ENCODE measurements around the gene TMC4.

Gene TMC4

DNA sequence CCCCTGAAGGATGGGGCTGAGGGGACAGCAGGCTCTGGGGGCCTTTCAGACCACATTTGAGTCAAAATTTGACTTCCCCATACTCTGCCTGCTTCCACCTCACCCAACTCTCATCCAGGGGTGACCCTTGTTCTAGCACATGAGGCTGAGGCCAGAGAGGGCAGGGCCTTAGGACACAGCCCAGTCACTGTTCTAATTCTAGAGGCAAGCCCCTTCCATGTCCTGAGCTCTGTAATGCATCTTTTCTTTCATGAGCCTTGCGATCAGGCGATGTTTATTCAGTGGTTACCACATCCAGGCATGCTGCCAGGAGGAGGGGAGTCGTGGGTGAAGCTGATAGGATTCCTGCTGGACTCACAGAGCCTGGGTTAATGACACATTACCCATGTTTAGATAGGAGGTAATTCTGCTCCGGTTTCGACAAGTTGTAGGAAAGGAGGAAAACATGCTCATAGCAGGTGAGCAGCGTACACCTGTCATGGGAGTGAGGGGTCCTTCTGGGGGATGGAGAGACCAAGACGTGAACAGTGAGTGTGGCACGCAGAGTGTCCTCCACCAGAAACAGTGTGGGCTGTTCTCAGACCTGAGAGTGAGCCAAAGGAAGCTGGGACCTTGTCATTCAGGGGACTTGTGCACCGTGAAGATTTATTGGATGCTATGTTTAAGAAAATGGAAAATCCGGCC is 37.0 kb upstream of the TMC4 start:
- peaks cover 41% of the 10 kb centered on the region; the same call in 1 of the 2 replicates for H3K36me3 ChIP-seq (ENCODE audit: insufficient read depth, low read length)

DNA sequence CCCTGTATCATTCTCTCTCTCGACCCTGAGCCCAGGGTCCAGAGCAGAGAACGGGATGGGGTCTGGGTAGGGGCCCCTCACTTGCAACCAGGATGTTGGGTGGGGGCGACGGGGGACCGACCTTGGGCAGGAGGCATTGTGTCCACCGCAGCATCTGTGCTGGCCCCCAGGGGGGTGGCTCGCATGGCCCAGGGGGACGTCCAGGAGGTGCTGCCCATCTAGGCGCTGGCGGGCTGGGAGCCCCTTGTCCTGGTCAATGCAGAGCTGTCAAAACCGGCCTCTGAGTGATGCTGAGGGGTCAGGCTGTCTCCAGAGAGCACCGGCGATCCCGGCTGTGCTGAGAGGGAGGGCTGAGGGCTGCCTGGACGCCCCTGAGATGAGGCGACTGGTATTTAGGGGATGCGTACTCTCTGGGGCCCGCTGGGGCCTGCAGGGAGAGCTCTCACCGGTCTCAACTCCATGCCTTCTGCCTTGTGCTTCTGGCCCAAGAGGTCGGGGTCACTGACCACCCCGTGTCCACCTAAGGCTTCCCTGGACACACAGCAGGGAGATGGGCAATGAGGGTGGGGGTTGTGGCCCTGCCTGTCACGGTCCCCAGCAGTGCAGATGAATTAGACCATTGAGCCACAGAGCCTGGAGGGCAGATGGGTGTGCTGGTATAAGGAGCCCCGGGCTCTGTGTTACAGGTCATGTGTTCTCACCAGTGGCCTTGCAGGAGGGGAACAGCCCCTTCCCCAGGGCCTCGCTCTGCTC is 36.3 kb upstream of the TMC4 start:
- peaks cover 55% of the 10 kb centered on the region for H3K4me1 ChIP-seq (ENCODE audit: insufficient read depth, low read length, poor library complexity, severe bottlenecking)
- peaks cover 71% of the 10 kb centered on the region for H4K20me1 ChIP-seq (ENCODE audit: insufficient read depth, low read length, poor library complexity, severe bottlenecking)
- no peaks in the 10 kb centered on the region for H3K27me3 ChIP-seq (ENCODE audit: insufficient read depth, low read length, poor library complexity, severe bottlenecking)
- H2AFZ ChIP-seq (ENCODE audit: low read length) = no peak overlapping the region
- H3K36me3 ChIP-seq (ENCODE audit: insufficient read depth, low read length) = peaks cover 48% of the 10 kb centered on the region
- H3K9ac ChIP-seq (ENCODE audit: low read depth, low read length, poor library complexity, severe bottlenecking) = no peak overlapping the region
- peak overlapping the region; percentile 16 for H3K4me3 ChIP-seq (ENCODE audit: low read length, poor library complexity, severe bottlenecking)
- peaks cover 73% of the 10 kb centered on the region for H3K79me2 ChIP-seq (ENCODE audit: insufficient read depth, low read length)
- H3K9me3 ChIP-seq (ENCODE audit: insufficient read depth, low read depth, low read length) = no peaks in the 10 kb centered on the region
- no peak for TF ChIP-seq EZH2phosphoT487 (IDR thresholded peaks at IDR 0.05; ENCODE audit: borderline replicate concordance)
- TF ChIP-seq, protein P1, sequence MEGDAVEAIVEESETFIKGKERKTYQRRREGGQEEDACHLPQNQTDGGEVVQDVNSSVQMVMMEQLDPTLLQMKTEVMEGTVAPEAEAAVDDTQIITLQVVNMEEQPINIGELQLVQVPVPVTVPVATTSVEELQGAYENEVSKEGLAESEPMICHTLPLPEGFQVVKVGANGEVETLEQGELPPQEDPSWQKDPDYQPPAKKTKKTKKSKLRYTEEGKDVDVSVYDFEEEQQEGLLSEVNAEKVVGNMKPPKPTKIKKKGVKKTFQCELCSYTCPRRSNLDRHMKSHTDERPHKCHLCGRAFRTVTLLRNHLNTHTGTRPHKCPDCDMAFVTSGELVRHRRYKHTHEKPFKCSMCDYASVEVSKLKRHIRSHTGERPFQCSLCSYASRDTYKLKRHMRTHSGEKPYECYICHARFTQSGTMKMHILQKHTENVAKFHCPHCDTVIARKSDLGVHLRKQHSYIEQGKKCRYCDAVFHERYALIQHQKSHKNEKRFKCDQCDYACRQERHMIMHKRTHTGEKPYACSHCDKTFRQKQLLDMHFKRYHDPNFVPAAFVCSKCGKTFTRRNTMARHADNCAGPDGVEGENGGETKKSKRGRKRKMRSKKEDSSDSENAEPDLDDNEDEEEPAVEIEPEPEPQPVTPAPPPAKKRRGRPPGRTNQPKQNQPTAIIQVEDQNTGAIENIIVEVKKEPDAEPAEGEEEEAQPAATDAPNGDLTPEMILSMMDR (conservative IDR thresholded peaks at IDR 0.05; ENCODE audit: low read length) = no peak
- H3F3A ChIP-seq (ENCODE audit: low read depth) = peaks cover 14% of the 10 kb centered on the region
- no peaks in the 10 kb centered on the region for H3K9me2 ChIP-seq (replicated peaks; ENCODE audit: low read depth, low read length)
- H3K4me2 ChIP-seq (ENCODE audit: low read depth, low read length, poor library complexity, severe bottlenecking) = peak overlapping the region; percentile 53

More for the DNA sequence above, 37.0 kb upstream of the TMC4 start:
- Histone ChIP-seq H3K9ac (ENCODE audit: low read depth, low read length, poor library complexity, severe bottlenecking) (no peak overlapping the region), H3K4me2 (ENCODE audit: low read depth, low read length, poor library complexity, severe bottlenecking) (peak overlapping the region; percentile 53), H3K4me1 (ENCODE audit: insufficient read depth, low read length, poor library complexity, severe bottlenecking) (peaks cover 48% of the 10 kb centered on the region), H4K20me1 (ENCODE audit: insufficient read depth, low read length, poor library complexity, severe bottlenecking) (peaks cover 63% of the 10 kb centered on the region), H2AFZ (ENCODE audit: low read length) (no peak overlapping the region), H3K79me2 (ENCODE audit: insufficient read depth, low read length) (peaks cover 65% of the 10 kb centered on the region), H3K9me2 (replicated peaks; ENCODE audit: low read depth, low read length) (no peaks in the 10 kb centered on the region), H3K9me3 (ENCODE audit: insufficient read depth, low read depth, low read length) (no peaks in the 10 kb centered on the region), H3K4me3 (ENCODE audit: low read length, poor library complexity, severe bottlenecking) (peak overlapping the region; percentile 16), H3F3A (ENCODE audit: low read depth) (peaks cover 14% of the 10 kb centered on the region), H3K27me3 (ENCODE audit: insufficient read depth, low read length, poor library complexity, severe bottlenecking) (no peaks in the 10 kb centered on the region)
- TF ChIP-seq, protein P1 (conservative IDR thresholded peaks at IDR 0.05; ENCODE audit: low read length) = no peak
- TF ChIP-seq EZH2phosphoT487 (IDR thresholded peaks at IDR 0.05; ENCODE audit: borderline replicate concordance) = no peak

DNA sequence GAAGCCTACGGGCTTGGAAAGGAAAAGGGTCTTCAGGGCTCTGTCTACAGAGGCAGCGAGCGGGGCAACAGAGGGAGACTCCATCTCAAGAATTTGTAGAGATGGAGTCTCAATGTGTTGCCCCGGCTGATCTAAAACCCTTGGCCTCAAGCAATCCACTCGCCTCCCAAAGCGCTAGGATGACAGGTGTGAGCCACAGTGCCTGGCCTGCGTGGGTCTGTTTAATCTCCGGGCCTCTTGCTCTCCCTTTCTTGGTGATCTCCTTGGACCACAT is 35.8 kb upstream of the TMC4 start:
- Histone ChIP-seq H3K4me2 (ENCODE audit: low read depth, low read length, poor library complexity, severe bottlenecking) (peak overlapping the region; percentile 16), H3K9me2 (replicated peaks; ENCODE audit: low read depth, low read length) (no peaks in the 10 kb centered on the region), H3K79me2 (ENCODE audit: insufficient read depth, low read length) (peaks cover 78% of the 10 kb centered on the region), H3K27me3 (ENCODE audit: insufficient read depth, low read length, poor library complexity, severe bottlenecking) (no peaks in the 10 kb centered on the region), H3K36me3 (ENCODE audit: insufficient read depth, low read length) (peaks cover 53% of the 10 kb centered on the region), H3K4me3 (ENCODE audit: low read length, poor library complexity, severe bottlenecking) (no peak overlapping the region), H3F3A (ENCODE audit: low read depth) (peaks cover 14% of the 10 kb centered on the region), H3K9ac (ENCODE audit: low read depth, low read length, poor library complexity, severe bottlenecking) (no peak overlapping the region), H4K20me1 (ENCODE audit: insufficient read depth, low read length, poor library complexity, severe bottlenecking) (peaks cover 76% of the 10 kb centered on the region), H3K4me1 (ENCODE audit: insufficient read depth, low read length, poor library complexity, severe bottlenecking) (peaks cover 55% of the 10 kb centered on the region), H2AFZ (ENCODE audit: low read length) (no peak overlapping the region), H3K9me3 (ENCODE audit: insufficient read depth, low read depth, low read length) (no peaks in the 10 kb centered on the region)
- no peak for TF ChIP-seq EZH2phosphoT487 (IDR thresholded peaks at IDR 0.05; ENCODE audit: borderline replicate concordance)
- TF ChIP-seq, protein P1 (conservative IDR thresholded peaks at IDR 0.05; ENCODE audit: low read length) = no peak
